Testis (tissue), 2 donors: ENCODE measurements around the gene PSMB10.

Experiments
- POLR2A ChIP-seq: fragments of 450-650 bp; IDR thresholded peaks from one replicate; pipeline ENCODE4 v1.6.1; 2017; ENCODE audit warnings: antibody characterized with exemption, mild to moderate bottlenecking, moderate library complexity
- TF ChIP-seq, protein P1 (sequence below), 3 experiments: fragments of 450-650 bp in 2 of 3; fragments of 200-600 bp in 1 of 3; sonication (generic) in 1 of 3; IDR thresholded peaks; one replicate each; pipeline ENCODE4 v1.5.1; 2016 to 2019; ENCODE audit warnings: antibody characterized with exemption in 3 of 3, mild to moderate bottlenecking in 2 of 3, moderate library complexity in 1 of 3

DNA sequence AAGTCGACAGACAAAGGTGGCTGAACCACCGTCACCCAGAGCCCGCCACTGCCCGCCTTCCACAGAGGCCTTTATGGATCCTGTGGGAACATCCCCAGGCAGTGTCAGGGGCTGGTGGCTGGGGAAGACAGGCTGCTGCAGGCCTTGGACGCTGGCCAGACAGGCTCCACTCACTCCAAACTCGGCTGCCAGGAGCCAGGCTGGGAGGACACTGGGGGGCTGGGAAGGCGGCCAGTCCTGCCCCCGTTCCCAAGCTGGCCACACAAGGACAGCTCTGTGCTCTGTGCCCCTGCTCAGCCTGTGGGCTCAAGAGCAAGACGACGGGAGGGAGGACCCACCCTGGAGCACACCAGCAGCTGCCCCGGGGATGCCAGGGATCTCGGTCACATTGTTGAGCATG lies 14.8 kb upstream of the PSMB10 start:
- TF ChIP-seq, protein P1, sequence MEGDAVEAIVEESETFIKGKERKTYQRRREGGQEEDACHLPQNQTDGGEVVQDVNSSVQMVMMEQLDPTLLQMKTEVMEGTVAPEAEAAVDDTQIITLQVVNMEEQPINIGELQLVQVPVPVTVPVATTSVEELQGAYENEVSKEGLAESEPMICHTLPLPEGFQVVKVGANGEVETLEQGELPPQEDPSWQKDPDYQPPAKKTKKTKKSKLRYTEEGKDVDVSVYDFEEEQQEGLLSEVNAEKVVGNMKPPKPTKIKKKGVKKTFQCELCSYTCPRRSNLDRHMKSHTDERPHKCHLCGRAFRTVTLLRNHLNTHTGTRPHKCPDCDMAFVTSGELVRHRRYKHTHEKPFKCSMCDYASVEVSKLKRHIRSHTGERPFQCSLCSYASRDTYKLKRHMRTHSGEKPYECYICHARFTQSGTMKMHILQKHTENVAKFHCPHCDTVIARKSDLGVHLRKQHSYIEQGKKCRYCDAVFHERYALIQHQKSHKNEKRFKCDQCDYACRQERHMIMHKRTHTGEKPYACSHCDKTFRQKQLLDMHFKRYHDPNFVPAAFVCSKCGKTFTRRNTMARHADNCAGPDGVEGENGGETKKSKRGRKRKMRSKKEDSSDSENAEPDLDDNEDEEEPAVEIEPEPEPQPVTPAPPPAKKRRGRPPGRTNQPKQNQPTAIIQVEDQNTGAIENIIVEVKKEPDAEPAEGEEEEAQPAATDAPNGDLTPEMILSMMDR (IDR thresholded peaks at IDR 0.05) = no peak
- no peak for TF ChIP-seq POLR2A
